Mesothelial cell of epicardium (in vitro differentiated cells): ENCODE measurements around the gene MLLT6. TPM values are rescaled to one million over a fixed set of nuclear protein-coding genes. Genes with fewer than 3 reads are reported as not detected.
A peak's percentile ranks its signal among the peaks of the same experiment; 100 is the strongest.

Experiments
- DNase-seq, 2 experiments: peaks; one replicate each; pipeline ENCODE4 v3.0.0; 2021; ENCODE audit warnings: low spot score in 2 of 2; ENCODE audit not compliant: unreplicated experiment in 2 of 2
- H3K27ac Mint-ChIP-seq: 2 replicates; pipeline ENCODE4 v1.8.0; 2021; ENCODE audit warnings: mixed read lengths
- H3K27me3 Mint-ChIP-seq: 2 replicates; pipeline ENCODE4 v1.8.0; 2021; ENCODE audit warnings: low read depth, mixed read lengths
- H3K36me3 Mint-ChIP-seq: 2 replicates; pipeline ENCODE4 v1.8.0; 2021; ENCODE audit warnings: mixed read lengths
- H3K4me1 Mint-ChIP-seq: 2 replicates; pipeline ENCODE4 v1.8.0; 2021; ENCODE audit warnings: mixed read lengths
- H3K4me3 Mint-ChIP-seq: 2 replicates; pipeline ENCODE4 v1.8.0; 2021; ENCODE audit warnings: mild to moderate bottlenecking, moderate library complexity, mixed read lengths
- H3K9me3 Mint-ChIP-seq: 2 replicates; pipeline ENCODE4 v1.8.0; 2021; ENCODE audit warnings: mixed read lengths
- total RNA-seq: library from RNA; stranded (reverse); gene quantifications from 3 replicates; pipeline ENCODE4 v1.2.1, GENCODE V29; 2021
- TF ChIP-seq, protein P1 (sequence below): fragments of 200-600 bp; sonication (generic); IDR thresholded peaks from one replicate; pipeline ENCODE4 v1.5.0; 2021; ENCODE audit warnings: antibody characterized with exemption; ENCODE audit not compliant: unreplicated experiment

Gene MLLT6
- total RNA-seq, 1 donor from 2014 or later = 184 TPM

DNA sequence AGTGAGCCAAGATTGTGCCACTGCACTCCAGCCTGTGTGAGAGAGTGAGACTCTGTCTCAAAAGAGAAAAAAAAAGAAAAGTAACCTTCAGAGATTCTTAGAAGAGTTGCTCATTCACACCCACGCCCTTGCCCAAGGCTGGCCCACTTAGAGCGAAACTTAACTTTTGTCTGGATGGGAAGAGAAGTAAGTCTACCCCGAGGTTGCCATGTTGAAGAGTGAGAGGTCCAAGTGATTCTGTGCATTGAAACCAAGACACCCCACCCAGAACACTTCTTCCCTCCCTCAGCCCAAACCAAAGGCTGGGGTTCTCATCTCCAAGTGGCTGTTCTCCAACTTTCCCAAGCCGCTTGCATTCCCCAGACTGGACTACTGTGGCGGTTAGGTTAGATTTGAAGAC, 22.7 kb downstream of the MLLT6 start:
- DNase-seq = no peak
- Mint-ChIP-seq H3K27ac (no peak overlapping the region), H3K36me3 (no peaks in the 10 kb centered on the region), H3K27me3 (no peaks in the 10 kb centered on the region), H3K9me3 (no peaks in the 10 kb centered on the region), H3K4me1 (peaks cover 7% of the 10 kb centered on the region), H3K4me3 (no peak overlapping the region)
- TF ChIP-seq, protein P1, sequence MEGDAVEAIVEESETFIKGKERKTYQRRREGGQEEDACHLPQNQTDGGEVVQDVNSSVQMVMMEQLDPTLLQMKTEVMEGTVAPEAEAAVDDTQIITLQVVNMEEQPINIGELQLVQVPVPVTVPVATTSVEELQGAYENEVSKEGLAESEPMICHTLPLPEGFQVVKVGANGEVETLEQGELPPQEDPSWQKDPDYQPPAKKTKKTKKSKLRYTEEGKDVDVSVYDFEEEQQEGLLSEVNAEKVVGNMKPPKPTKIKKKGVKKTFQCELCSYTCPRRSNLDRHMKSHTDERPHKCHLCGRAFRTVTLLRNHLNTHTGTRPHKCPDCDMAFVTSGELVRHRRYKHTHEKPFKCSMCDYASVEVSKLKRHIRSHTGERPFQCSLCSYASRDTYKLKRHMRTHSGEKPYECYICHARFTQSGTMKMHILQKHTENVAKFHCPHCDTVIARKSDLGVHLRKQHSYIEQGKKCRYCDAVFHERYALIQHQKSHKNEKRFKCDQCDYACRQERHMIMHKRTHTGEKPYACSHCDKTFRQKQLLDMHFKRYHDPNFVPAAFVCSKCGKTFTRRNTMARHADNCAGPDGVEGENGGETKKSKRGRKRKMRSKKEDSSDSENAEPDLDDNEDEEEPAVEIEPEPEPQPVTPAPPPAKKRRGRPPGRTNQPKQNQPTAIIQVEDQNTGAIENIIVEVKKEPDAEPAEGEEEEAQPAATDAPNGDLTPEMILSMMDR = no peak

DNA sequence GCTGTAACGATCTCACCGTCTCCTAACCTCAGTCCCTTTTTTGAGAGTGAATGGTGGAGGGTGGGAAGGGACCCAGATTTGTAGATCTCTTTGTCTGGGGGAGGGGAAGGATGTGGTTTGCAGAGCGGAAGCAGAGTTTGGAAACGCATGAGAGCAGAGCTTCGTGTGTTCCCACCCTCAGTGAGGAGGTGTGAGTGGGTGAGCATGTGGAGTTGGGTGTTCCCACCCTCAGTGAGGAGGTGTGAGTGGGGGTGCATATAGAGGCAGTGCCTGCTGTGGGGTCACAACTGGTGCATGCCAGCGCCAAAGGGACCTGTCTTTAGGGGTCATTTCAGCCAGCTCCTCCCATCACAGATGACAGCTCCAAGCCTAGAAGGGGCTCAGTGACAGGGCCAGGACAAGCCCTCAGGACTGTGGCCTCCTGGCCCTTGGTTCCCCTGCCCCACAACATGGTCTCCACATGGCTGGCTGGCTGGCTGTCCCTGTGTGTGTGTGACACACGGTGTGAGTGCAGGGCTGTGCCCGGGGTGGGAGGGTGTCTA, 23.3 kb downstream of the MLLT6 start:
- DNase-seq = no peak
- Mint-ChIP-seq H3K27ac (no peak overlapping the region), H3K4me1 (peaks cover 7% of the 10 kb centered on the region), H3K36me3 (peaks cover 2% of the 10 kb centered on the region), H3K9me3 (no peaks in the 10 kb centered on the region), H3K4me3 (no peak overlapping the region), H3K27me3 (no peaks in the 10 kb centered on the region)
- TF ChIP-seq, protein P1 = no peak

DNA sequence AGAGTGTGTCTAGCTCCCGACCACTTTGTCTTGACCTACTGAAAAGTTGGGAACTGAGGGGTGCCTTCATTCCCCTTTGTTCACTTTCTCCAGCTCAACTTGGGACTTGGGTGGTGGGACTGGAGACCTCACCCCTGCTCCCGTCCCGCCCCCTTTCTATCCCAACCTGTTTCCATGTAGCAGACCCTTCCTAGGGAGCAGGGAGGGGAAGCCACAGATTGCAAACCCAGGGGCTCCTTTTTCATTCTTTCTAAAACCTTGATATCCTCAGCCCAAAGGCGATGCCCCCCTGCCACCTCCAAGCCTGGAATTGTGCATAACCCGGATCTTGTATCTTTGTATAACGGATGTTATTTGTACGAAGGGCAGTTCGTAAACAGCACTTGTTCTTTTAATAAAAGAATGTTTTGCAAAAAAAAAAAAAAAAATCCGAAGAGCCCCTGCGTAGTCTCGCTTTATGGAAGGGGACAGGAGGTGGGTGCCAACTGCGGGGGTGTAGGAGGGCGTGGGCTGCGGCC, 24.4 kb downstream of the MLLT6 start:
- no peaks in the 10 kb centered on the region for H3K27me3 Mint-ChIP-seq
- peaks cover 9% of the 10 kb centered on the region for H3K4me1 Mint-ChIP-seq
- peak overlapping the region; percentile 66 for H3K4me3 Mint-ChIP-seq
- TF ChIP-seq, protein P1 = no peak
- H3K27ac Mint-ChIP-seq = peak overlapping the region; percentile 34
- peaks cover 2% of the 10 kb centered on the region for H3K36me3 Mint-ChIP-seq
- no peak for DNase-seq
- H3K9me3 Mint-ChIP-seq = no peaks in the 10 kb centered on the region

DNA sequence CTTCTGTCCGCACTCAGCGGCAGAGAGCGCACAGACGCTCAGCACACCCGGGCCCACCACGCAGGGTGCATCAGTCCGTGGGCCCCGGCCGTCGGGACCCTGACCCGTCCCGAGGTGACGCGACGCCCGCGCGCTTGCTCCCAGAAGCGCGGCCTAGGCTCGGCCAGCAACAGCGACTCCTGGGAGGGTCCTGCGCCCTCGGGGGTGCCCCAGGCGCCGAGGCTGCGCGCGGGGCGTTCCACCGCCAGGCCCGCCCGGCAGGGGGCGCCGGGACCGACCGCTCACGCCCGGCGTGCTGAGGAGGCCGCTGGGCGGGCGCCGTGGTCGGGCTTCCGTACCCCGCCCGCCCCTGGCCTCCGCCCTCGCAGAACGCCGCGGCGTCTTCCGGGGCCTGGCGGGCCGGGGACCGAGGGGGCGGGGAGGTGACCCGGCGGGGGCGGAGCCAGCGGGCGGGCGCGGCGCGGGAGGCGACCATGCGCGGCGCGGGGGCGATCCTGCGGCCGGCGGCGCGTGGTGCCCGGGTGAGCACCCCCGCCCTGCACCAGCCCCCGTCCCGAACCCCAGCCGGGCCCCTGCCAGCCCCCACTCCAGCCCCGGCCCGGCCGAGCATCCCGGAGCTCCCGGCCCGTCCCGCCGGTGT, 24.9 kb downstream of the MLLT6 start, which contains the start of gene CISD3:
Gene CISD3, plus strand, starts transcription at position 456 of the 640 bp plus-strand sequence. Its CDS starts 18 bp downstream, at position 474.
- Mint-ChIP-seq H3K9me3 (no peaks in the 10 kb centered on the region), H3K27ac (peak within 1 kb of the TSS; percentile 83), H3K36me3 (peaks cover 2% of the 10 kb centered on the region), H3K4me1 (peaks cover 11% of the 10 kb centered on the region), H3K4me3 (peak within 1 kb of the TSS; percentile 82), H3K27me3 (no peaks in the 10 kb centered on the region)
- TF ChIP-seq, protein P1 = peak; percentile 72
- peak in 1 of 2 experiments; percentile 85 for DNase-seq

DNA sequence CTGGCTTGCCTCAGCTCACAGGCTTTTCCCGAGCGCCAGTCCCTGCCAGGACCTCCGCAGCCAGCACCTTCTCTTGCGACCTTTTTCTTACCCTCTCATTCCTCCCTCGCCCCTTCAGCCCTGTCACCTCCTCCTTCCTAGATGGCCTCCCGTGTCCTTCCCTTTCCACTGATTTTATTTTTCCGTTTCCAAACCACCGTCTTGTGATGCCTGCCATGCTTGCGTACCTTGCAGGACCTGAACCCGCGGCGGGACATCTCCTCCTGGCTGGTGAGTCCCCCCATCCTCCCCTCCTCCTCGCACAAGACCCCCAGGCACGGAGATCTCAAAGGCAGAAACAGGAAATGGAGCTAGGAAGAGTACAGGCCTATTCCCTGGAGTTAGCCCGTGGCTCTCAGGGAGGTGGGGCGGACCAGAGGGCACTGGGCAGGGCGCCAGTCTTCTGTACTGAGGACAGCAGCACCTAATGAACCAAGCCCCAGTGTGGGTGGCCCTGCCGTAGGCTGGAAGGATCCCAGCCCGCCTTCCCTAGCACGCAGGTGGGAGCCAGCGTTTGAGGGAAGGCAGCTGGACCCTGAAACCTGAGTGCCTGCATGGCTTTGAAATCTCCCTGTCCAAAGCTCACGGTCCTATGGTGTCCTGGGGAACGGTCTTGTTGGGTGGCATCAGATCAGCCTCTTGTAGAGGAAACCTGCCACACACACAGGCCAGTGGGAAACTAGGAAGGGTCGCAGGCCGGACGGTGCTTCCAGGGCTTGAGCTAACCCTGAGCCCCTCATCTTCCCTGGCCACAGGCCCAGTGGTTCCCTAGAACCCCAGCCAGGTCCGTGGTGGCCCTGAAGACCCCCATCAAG, 25.7 kb downstream of the MLLT6 start:
- peaks cover 13% of the 10 kb centered on the region for H3K4me1 Mint-ChIP-seq

More for the DNA sequence above, 25.7 kb downstream of the MLLT6 start:
- Mint-ChIP-seq H3K27ac (peak overlapping the region; percentile 83), H3K27me3 (no peaks in the 10 kb centered on the region), H3K9me3 (no peaks in the 10 kb centered on the region), H3K4me3 (peak overlapping the region; percentile 82), H3K36me3 (peaks cover 3% of the 10 kb centered on the region)
- TF ChIP-seq, protein P1 = no peak
- peak in 1 of 2 experiments; percentile 62 for DNase-seq
